GM10248 (cell line): ENCODE measurements around the gene EMC8.

ENCODE experiments used
- CTCF ChIA-PET: fragments of 300-600 bp; sonication (Branson Sonifier 250); formaldehyde crosslinking; extraction: SDS; loops from one replicate; lab custom pipeline; 2021; ENCODE audit warnings: antibody characterized with exemption; lab: Yijun Ruan, JAX
- POLR2A ChIA-PET: fragments of 350-650 bp; sonication (Branson Sonifier 250); formaldehyde crosslinking; extraction: SDS; loops from one replicate; lab custom pipeline; 2020; ENCODE audit warnings: antibody characterized with exemption; lab: Yijun Ruan, JAX
- DNase-seq: peaks from one replicate; pipeline ENCODE4 v3.0.0; 2012; ENCODE audit errors: extremely low spot score
- TF ChIP-seq, protein P1 (sequence below): IDR thresholded peaks from 2 replicates; pipeline ENCODE4 v1.5.1; 2012; ENCODE audit warnings: mild to moderate bottlenecking, low read depth; ENCODE audit errors: extremely low read depth, missing control alignments, control extremely low read depth

Gene EMC8

DNA sequence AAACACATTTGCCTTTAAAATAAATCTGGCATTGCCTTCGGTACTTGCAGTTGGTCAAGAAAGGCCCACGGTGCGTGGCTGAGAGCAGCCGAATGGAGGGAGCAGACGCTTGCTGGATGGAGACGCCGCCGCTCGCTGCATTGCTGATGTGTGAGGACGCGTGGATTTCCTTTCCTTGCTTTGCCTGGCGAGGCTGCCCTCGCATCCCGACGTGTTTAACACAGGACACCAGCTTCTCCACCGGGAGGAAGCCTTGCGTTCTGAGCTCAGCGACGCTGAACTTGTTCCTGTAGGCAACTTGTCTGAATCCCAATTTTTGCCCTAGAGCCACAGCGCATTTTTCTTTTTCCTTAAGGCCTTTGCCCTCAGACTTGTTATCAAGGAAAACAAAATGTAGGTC, 45.9 kb upstream of the EMC8 start:
- ChIA-PET CTCF (interaction anchor here (0.6 to 3.0 kb wide), 3 partner anchors 10 to 170 kb away, joined by 3 to 11 read pairs (median 9); no protein-coding TSS in a partner anchor), POLR2A (no interaction called here)
- TF ChIP-seq, protein P1, sequence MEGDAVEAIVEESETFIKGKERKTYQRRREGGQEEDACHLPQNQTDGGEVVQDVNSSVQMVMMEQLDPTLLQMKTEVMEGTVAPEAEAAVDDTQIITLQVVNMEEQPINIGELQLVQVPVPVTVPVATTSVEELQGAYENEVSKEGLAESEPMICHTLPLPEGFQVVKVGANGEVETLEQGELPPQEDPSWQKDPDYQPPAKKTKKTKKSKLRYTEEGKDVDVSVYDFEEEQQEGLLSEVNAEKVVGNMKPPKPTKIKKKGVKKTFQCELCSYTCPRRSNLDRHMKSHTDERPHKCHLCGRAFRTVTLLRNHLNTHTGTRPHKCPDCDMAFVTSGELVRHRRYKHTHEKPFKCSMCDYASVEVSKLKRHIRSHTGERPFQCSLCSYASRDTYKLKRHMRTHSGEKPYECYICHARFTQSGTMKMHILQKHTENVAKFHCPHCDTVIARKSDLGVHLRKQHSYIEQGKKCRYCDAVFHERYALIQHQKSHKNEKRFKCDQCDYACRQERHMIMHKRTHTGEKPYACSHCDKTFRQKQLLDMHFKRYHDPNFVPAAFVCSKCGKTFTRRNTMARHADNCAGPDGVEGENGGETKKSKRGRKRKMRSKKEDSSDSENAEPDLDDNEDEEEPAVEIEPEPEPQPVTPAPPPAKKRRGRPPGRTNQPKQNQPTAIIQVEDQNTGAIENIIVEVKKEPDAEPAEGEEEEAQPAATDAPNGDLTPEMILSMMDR = no peak
- DNase-seq = no peak

DNA sequence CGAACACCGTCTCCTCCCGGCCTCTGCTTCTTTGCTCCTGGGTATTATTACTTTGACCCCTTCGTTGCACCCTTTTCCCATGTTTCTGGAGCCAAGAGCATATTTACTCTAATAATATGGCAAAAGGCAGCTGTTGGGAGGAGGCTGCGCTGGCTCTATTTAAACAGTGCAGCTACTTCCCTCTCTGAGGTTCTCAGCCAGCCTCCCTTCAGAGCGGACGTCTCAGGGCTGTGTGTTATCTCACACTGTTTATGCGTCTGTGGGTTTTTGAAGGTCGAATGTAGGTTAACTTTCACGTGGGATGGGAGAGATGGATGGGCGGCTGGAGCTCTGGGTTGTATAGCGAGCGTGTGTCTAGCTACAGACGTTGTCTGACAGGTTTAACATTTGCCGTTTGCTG, 45.4 kb upstream of the EMC8 start:
- TF ChIP-seq, protein P1 = no peak
- ChIA-PET CTCF (interaction anchor here (0.6 to 3.0 kb wide), 3 partner anchors 10 to 171 kb away, joined by 3 to 11 read pairs (median 9); no protein-coding TSS in a partner anchor), POLR2A (no interaction called here)
- no peak for DNase-seq

DNA sequence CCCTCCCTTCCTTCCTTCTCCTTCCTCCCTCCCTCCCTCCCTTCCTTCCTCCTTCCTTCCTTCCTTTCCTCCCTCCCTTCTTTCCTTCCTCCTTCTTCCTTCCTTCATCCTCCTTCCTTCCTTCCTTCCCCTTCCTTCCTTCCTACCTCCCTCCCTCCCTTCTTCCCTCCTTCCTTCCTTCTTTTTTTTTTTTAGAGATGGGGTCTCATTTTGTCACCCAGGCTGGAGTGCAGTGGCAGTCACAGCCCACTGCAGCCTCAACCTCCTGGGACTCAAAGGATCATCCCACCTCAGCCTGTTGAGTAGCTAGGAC, 44.8 kb upstream of the EMC8 start:
- POLR2A ChIA-PET = no interaction called here
- TF ChIP-seq, protein P1 = no peak
- CTCF ChIA-PET = interaction anchor here (3.0 kb wide), 1 partner anchor 11 kb away, joined by 9 read pairs; no protein-coding TSS in a partner anchor
- no peak for DNase-seq

DNA sequence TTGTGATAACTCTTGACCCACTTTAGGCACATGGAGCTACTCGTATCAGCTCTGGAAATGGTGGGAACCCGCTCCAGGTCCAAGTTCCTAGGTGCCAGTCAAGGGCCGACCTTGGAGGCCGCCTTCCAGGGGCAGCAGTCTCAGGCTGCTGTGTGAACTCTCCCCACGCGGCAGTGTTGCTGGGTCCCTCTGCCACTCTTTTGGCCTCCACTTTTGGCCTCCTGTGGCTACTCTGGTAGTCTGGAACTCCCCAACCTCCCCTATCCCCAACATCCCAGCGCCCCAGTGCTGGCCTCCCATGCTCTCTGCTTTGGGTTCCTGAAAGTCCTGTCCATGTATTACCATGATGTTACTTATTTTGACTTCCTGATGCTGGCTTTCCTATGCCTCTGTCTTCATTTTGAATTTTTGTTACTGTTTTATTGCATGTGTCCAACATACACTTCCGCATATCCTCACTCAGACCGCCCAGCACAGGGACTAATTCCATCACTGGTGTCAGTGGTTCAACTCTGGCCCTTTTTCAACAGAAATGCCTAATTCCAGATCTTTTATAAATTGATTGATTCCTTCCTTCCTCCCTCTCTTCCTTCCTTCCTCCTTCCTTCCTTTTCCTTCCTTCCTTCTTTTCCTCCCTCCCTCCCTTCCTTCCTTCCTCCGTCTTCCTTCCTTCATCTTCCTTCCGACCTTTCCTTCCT, 44.3 kb upstream of the EMC8 start:
- TF ChIP-seq, protein P1 = no peak
- DNase-seq = no peak
- POLR2A ChIA-PET = no interaction called here
- CTCF ChIA-PET = interaction anchor here (3.0 kb wide), 1 partner anchor 11 kb away, joined by 9 read pairs; no protein-coding TSS in a partner anchor

DNA sequence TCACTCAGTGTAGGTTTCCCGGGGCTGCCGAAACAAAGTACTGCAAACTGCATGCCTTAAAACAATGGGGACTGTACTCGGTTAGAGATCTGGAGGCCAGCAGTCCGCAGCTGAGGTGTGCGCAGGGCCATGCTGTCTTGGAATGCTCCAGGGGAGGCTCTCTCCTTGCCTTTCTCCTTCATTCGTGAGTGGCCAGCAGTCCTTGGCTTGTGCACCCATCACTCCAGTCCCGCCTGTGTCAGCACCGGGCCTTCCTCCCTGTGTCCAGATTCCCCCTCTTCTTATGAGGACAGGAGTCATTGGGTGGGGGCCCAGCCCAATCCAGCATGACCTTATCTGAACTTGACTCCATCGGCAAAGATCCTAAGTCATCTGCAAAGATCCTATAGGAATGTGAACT, 43.5 kb upstream of the EMC8 start:
- CTCF ChIA-PET = interaction anchor here (1.0 kb wide), 1 partner anchor 24 kb away, joined by 4 read pairs; no protein-coding TSS in a partner anchor
- POLR2A ChIA-PET = no interaction called here
- TF ChIP-seq, protein P1 = no peak
- no peak for DNase-seq

DNA sequence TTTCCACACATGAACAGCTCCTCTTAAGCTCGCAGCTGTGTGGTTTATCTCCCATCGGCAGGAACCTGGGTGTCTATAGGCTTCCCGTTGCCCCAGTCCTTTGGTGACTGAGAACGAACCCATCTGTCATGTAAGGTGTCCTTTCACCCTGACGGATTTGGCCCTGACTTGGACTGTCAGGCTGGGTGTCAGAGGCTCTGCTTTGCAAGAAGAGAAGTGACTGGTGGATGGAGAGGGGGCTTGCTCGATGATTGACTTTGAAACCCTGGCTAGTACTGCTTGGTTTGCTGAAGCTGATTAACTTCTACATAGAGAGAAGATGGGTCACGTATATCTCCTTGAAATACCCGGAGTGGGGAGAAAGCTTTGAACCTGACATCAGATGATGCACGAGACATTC, 43.1 kb upstream of the EMC8 start:
- DNase-seq = no peak
- ChIA-PET POLR2A (no interaction called here), CTCF (interaction anchor here (1.0 to 1.9 kb wide), 2 partner anchors 21 to 23 kb away, joined by 4 to 5 read pairs; no protein-coding TSS in a partner anchor)

More for the DNA sequence above, 43.1 kb upstream of the EMC8 start:
- TF ChIP-seq, protein P1 = no peak
